PFSK-1 (cell line): ENCODE results near the gene SLC38A11.

Source experiments
- FOXP2 ChIP-seq: optimal IDR thresholded peaks from 2 replicates; pipeline ENCODE3; 2011; ENCODE audit warnings: borderline replicate concordance, control low read depth, inconsistent platforms; ENCODE audit not compliant: insufficient read depth; ENCODE audit errors: extremely low read length, extremely low read depth
- POLR2AphosphoS5 ChIP-seq: IDR thresholded peaks from 2 replicates; pipeline ENCODE4 v1.6.1; 2012; ENCODE audit warnings: low read depth, mild to moderate bottlenecking, control low read depth, low read length, moderate library complexity
- SIN3A ChIP-seq: IDR thresholded peaks from 2 replicates; pipeline ENCODE4 v1.6.1; 2012; ENCODE audit warnings: mild to moderate bottlenecking, low read length, moderate library complexity, borderline replicate concordance; ENCODE audit not compliant: insufficient read depth
- TAF1 ChIP-seq: IDR thresholded peaks from 2 replicates; pipeline ENCODE4 v1.6.1; 2012; ENCODE audit warnings: low read length, control low read depth, borderline replicate concordance; ENCODE audit not compliant: insufficient read depth
- TF ChIP-seq, protein P1 (sequence below), 2 experiments: IDR thresholded peaks; 2 replicates each; pipeline versions ENCODE4 v1.6.1 to v1.8.0; 2011 to 2012; ENCODE audit warnings: low read depth in 2 of 2, low read length in 2 of 2, control low read depth in 1 of 2, inconsistent platforms in 1 of 2, mild to moderate bottlenecking in 1 of 2, moderate library complexity in 1 of 2; ENCODE audit not compliant: insufficient read depth in 1 of 2

SLC38A11 gene

GRCh38 chr2:164869420-164869772 lies 85.9 kb downstream of the SLC38A11 start:
- no peak for TF ChIP-seq POLR2AphosphoS5
- TF ChIP-seq TAF1: no peak
- TF ChIP-seq, protein P1, sequence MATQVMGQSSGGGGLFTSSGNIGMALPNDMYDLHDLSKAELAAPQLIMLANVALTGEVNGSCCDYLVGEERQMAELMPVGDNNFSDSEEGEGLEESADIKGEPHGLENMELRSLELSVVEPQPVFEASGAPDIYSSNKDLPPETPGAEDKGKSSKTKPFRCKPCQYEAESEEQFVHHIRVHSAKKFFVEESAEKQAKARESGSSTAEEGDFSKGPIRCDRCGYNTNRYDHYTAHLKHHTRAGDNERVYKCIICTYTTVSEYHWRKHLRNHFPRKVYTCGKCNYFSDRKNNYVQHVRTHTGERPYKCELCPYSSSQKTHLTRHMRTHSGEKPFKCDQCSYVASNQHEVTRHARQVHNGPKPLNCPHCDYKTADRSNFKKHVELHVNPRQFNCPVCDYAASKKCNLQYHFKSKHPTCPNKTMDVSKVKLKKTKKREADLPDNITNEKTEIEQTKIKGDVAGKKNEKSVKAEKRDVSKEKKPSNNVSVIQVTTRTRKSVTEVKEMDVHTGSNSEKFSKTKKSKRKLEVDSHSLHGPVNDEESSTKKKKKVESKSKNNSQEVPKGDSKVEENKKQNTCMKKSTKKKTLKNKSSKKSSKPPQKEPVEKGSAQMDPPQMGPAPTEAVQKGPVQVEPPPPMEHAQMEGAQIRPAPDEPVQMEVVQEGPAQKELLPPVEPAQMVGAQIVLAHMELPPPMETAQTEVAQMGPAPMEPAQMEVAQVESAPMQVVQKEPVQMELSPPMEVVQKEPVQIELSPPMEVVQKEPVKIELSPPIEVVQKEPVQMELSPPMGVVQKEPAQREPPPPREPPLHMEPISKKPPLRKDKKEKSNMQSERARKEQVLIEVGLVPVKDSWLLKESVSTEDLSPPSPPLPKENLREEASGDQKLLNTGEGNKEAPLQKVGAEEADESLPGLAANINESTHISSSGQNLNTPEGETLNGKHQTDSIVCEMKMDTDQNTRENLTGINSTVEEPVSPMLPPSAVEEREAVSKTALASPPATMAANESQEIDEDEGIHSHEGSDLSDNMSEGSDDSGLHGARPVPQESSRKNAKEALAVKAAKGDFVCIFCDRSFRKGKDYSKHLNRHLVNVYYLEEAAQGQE (IDR thresholded peaks at IDR 0.05; ENCODE audit: insufficient read depth in 1 of 2, low read depth in 2 of 2, low read length in 2 of 2): no peak
- no peak for TF ChIP-seq SIN3A
- no peak for TF ChIP-seq FOXP2

- TF ChIP-seq TAF1: no peak
- TF ChIP-seq FOXP2: no peak
- no peak for TF ChIP-seq POLR2AphosphoS5
- no peak for TF ChIP-seq SIN3A
- TF ChIP-seq, protein P1 (IDR thresholded peaks at IDR 0.05; ENCODE audit: insufficient read depth in 1 of 2, low read depth in 2 of 2, low read length in 2 of 2): no peak
Measured at GRCh38 chr2:164868563-164869419, 86.5 kb downstream of the SLC38A11 start.

- TF ChIP-seq, protein P1 (IDR thresholded peaks at IDR 0.05; ENCODE audit: insufficient read depth in 1 of 2, low read depth in 2 of 2, low read length in 2 of 2): no peak
- TF ChIP-seq FOXP2: no peak
- TF ChIP-seq POLR2AphosphoS5: no peak
- TF ChIP-seq SIN3A: no peak
- TF ChIP-seq TAF1: no peak
Measured at GRCh38 chr2:164867779-164868397, 87.4 kb downstream of the SLC38A11 start.

GRCh38 chr2:164860694-164861042 lies 94.7 kb downstream of the SLC38A11 start:
- TF ChIP-seq POLR2AphosphoS5: no peak
- TF ChIP-seq, protein P1 (IDR thresholded peaks at IDR 0.05; ENCODE audit: insufficient read depth in 1 of 2, low read depth in 2 of 2, low read length in 2 of 2): no peak
- TF ChIP-seq TAF1: no peak
- TF ChIP-seq SIN3A: no peak
- no peak for TF ChIP-seq FOXP2
